WTC11 (cell line): ENCODE data around the gene VPS39. TPM values are rescaled to one million over a fixed set of nuclear protein-coding genes. Genes with fewer than 3 reads are reported as not detected.

Source experiments
- ATAC-seq: fragments of 200-7000 bp; cut with Tn5 transposase; 2 replicates; pipeline ENCODE4 v1.10.0; 2021; ENCODE audit warnings: mild to moderate bottlenecking, moderate library complexity
- CTCF ChIA-PET: fragments of 300-600 bp; sonication (Branson Sonifier 250); formaldehyde crosslinking; loops from one replicate; lab custom pipeline; 2021; ENCODE audit warnings: antibody characterized with exemption; lab: Charles Lee
- POLR2A ChIA-PET: fragments of 350-600 bp; sonication (Branson Sonifier 250); formaldehyde crosslinking; loops from one replicate; lab custom pipeline; 2021; ENCODE audit warnings: antibody characterized with exemption; lab: Charles Lee
- DNase-seq: peaks from one replicate; pipeline ENCODE4 v3.0.0; 2021; ENCODE audit warnings: low spot score
- H3K27ac Mint-ChIP-seq: 2 replicates; pipeline ENCODE4 v1.8.0; 2021; ENCODE audit warnings: mixed read lengths
- H3K27me3 Mint-ChIP-seq: 2 replicates; pipeline ENCODE4 v1.8.0; 2021; ENCODE audit warnings: low read depth, mild to moderate bottlenecking, moderate library complexity, mixed read lengths
- H3K36me3 Mint-ChIP-seq: 2 replicates; pipeline ENCODE4 v1.8.0; 2021; ENCODE audit warnings: mixed read lengths
- H3K4me1 Mint-ChIP-seq: 2 replicates; pipeline ENCODE4 v1.8.0; 2022; ENCODE audit warnings: mixed read lengths
- H3K4me3 Mint-ChIP-seq: 2 replicates; pipeline ENCODE4 v1.8.0; 2021; ENCODE audit warnings: mild to moderate bottlenecking, moderate library complexity, mixed read lengths
- H3K9me3 Mint-ChIP-seq: 2 replicates; pipeline ENCODE4 v1.8.0; 2021; ENCODE audit warnings: mixed read lengths
- AFF4 ChIP-seq: sonication (generic); formaldehyde crosslinking; IDR thresholded peaks from 2 replicates; pipeline ENCODE4 v1.8.1; 2023; ENCODE audit warnings: mild to moderate bottlenecking, missing genetic modification reagents, borderline replicate concordance
- CBFB ChIP-seq: sonication (generic); formaldehyde crosslinking; IDR thresholded peaks from 2 replicates; pipeline ENCODE4 v1.8.1; 2022; ENCODE audit warnings: mild to moderate bottlenecking, low read depth, missing genetic modification reagents
- CDX4 ChIP-seq: fragments of 250-450 bp; sonication (Bioruptor Pico); IDR thresholded peaks from 2 replicates; pipeline ENCODE4 v1.9.0; 2021; ENCODE audit warnings: moderate library complexity, mild to moderate bottlenecking, inconsistent platforms, borderline replicate concordance
- CREM ChIP-seq: sonication (generic); formaldehyde crosslinking; IDR thresholded peaks from 2 replicates; pipeline ENCODE4 v1.8.1; 2022; ENCODE audit warnings: mild to moderate bottlenecking, missing genetic modification reagents, moderate library complexity
- E2F1 ChIP-seq: sonication (generic); formaldehyde crosslinking; IDR thresholded peaks from 2 replicates; pipeline ENCODE4 v1.8.0; 2022; ENCODE audit warnings: mild to moderate bottlenecking, missing genetic modification reagents
- E2F4 ChIP-seq: sonication (generic); formaldehyde crosslinking; IDR thresholded peaks from 2 replicates; pipeline ENCODE4 v1.8.1; 2022; ENCODE audit warnings: low read depth, mild to moderate bottlenecking, moderate library complexity, missing genetic modification reagents, borderline replicate concordance
- EMX1 ChIP-seq: fragments of 250-450 bp; sonication (Bioruptor Pico); IDR thresholded peaks from 2 replicates; pipeline ENCODE4 v1.8.0; 2021; ENCODE audit warnings: mild to moderate bottlenecking
- GRHL2 ChIP-seq: fragments of 250-450 bp; sonication (Bioruptor Pico); IDR thresholded peaks from 2 replicates; pipeline ENCODE4 v1.8.0; 2022; ENCODE audit warnings: mild to moderate bottlenecking, moderate library complexity; ENCODE audit not compliant: insufficient replicate concordance, severe bottlenecking
- GTF2I ChIP-seq: fragments of 250-450 bp; sonication (Bioruptor Pico); conservative IDR thresholded peaks from 2 replicates; pipeline ENCODE4 v1.4.0; 2021; ENCODE audit warnings: mild to moderate bottlenecking
- KAT7 ChIP-seq: sonication (generic); formaldehyde crosslinking; IDR thresholded peaks from 2 replicates; pipeline ENCODE4 v1.8.1; 2023; ENCODE audit warnings: missing genetic modification reagents, mild to moderate bottlenecking, borderline replicate concordance
- MAX ChIP-seq: sonication (generic); formaldehyde crosslinking; IDR thresholded peaks from 2 replicates; pipeline ENCODE4 v1.8.0; 2022; ENCODE audit warnings: mild to moderate bottlenecking, missing genetic modification reagents
- NFE2L1 ChIP-seq: sonication (generic); formaldehyde crosslinking; IDR thresholded peaks from 2 replicates; pipeline ENCODE4 v1.8.1; 2023; ENCODE audit warnings: missing genetic modification reagents
- OVOL2 ChIP-seq: fragments of 250-450 bp; sonication (Bioruptor Pico); IDR thresholded peaks from 2 replicates; pipeline ENCODE4 v1.9.0; 2021; ENCODE audit warnings: mild to moderate bottlenecking, borderline replicate concordance
- RORB ChIP-seq: fragments of 250-450 bp; sonication (Bioruptor Pico); IDR thresholded peaks from 2 replicates; pipeline ENCODE4 v1.9.0; 2021; ENCODE audit warnings: mild to moderate bottlenecking
- SMAD4 ChIP-seq: sonication (generic); formaldehyde crosslinking; IDR thresholded peaks from 2 replicates; pipeline ENCODE4 v1.8.0; 2022; ENCODE audit warnings: mild to moderate bottlenecking, missing genetic modification reagents
- TCF7 ChIP-seq: sonication (generic); formaldehyde crosslinking; IDR thresholded peaks from 2 replicates; pipeline ENCODE4 v1.8.0; 2022; ENCODE audit warnings: mild to moderate bottlenecking, low read depth, missing genetic modification reagents, moderate library complexity
- TEAD4 ChIP-seq: sonication (generic); formaldehyde crosslinking; IDR thresholded peaks from 2 replicates; pipeline ENCODE4 v1.8.0; 2022; ENCODE audit warnings: mild to moderate bottlenecking, missing genetic modification reagents
- USF1 ChIP-seq: sonication (generic); formaldehyde crosslinking; IDR thresholded peaks from 2 replicates; pipeline ENCODE4 v1.8.0; 2022; ENCODE audit warnings: mild to moderate bottlenecking, missing genetic modification reagents
- ZNF121 ChIP-seq: sonication (generic); formaldehyde crosslinking; IDR thresholded peaks from 2 replicates; pipeline ENCODE4 v1.8.0; 2023; ENCODE audit warnings: missing genetic modification reagents
- ZNF532 ChIP-seq: fragments of 250-450 bp; sonication (Bioruptor Pico); IDR thresholded peaks from 2 replicates; pipeline ENCODE4 v1.9.0; 2021; ENCODE audit warnings: mild to moderate bottlenecking, borderline replicate concordance
- total RNA-seq: library from RNA; stranded (reverse); gene quantifications from 3 replicates; pipeline ENCODE4 v1.2.3, GENCODE V29; 2021

Gene VPS39
- total RNA-seq, 1 experiment from 2014 or later: 44.5 TPM

- ATAC-seq: no peak
- Mint-ChIP-seq H3K27ac (no peak overlapping the region), H3K36me3 (peaks cover 12% of the 10 kb centered on the region), H3K4me1 (peaks cover 14% of the 10 kb centered on the region), H3K4me3 (no peak overlapping the region), H3K27me3 (no peaks in the 10 kb centered on the region), H3K9me3 (no peaks in the 10 kb centered on the region)
- ChIA-PET CTCF (interaction anchor here (0.9 kb wide), 1 partner anchor 175 kb away, joined by 3 read pairs; no protein-coding TSS in a partner anchor), POLR2A (no interaction called here)
- TF ChIP-seq E2F4 (no peak), ZNF121 (CRISPR knock-in tag) (no peak), TCF7 (no peak), MAX (CRISPR knock-in tag) (no peak), CREM (no peak), GTF2I (CRISPR knock-in tag) (no peak), RORB (no peak), GRHL2 (CRISPR knock-in tag) (no peak), NFE2L1 (CRISPR knock-in tag) (no peak), E2F1 (CRISPR knock-in tag) (no peak), SMAD4 (CRISPR knock-in tag) (no peak), TEAD4 (CRISPR knock-in tag) (no peak), AFF4 (CRISPR knock-in tag) (no peak), ZNF532 (CRISPR knock-in tag) (no peak), OVOL2 (no peak), CBFB (CRISPR knock-in tag) (no peak), EMX1 (CRISPR knock-in tag) (no peak), USF1 (CRISPR knock-in tag) (no peak), KAT7 (no peak), CDX4 (no peak)
- no peak for DNase-seq
Measured at GRCh38 chr15:42210696-42211095, 2.6 kb upstream of the VPS39 start.
